HG03066 (cell line): ENCODE measurements around the gene DIABLO.
"Not testable (repeated sequence)": the region's sequence is repeated elsewhere in the genome, so short reads cannot be mapped to it uniquely, and the experiment has no call there.

ENCODE experiments used
- ATAC-seq: cut with Tn5 transposase; IDR thresholded peaks from one replicate; pipeline ENCODE4 v1.9.1; 2021; ENCODE audit warnings: low read depth; ENCODE audit not compliant: unreplicated experiment

The DIABLO gene

GRCh38 chr12:122225683-122226365, at the start of gene DIABLO:
DIABLO (minus strand) TSS chr12:122226052; CDS start chr12:122226014, 38 bp downstream.
- ATAC-seq: peak; percentile 86

GRCh38 chr12:122275459-122275858, 49.6 kb upstream of the DIABLO start:
- ATAC-seq: no peak

- peak; percentile 84 for ATAC-seq
Measured at GRCh38 chr12:122266230-122266901, 40.5 kb upstream of the DIABLO start, which contains the start of gene VPS33A. VPS33A (minus strand) TSS chr12:122266494; CDS start chr12:122266408, 86 bp downstream.

GRCh38 chr12:122265886-122266229, 40.0 kb upstream of the DIABLO start:
- peak; percentile 25 for ATAC-seq

GRCh38 chr12:122265476-122265875, 39.6 kb upstream of the DIABLO start:
- ATAC-seq: no peak

GRCh38 chr12:122260735-122261134, 34.9 kb upstream of the DIABLO start:
- not testable (repeated sequence) for ATAC-seq

GRCh38 chr12:122258939-122259338, 33.1 kb upstream of the DIABLO start:
- not testable (repeated sequence) for ATAC-seq

GRCh38 chr12:122258462-122258861, 32.6 kb upstream of the DIABLO start:
- ATAC-seq: not testable (repeated sequence)

- no peak for ATAC-seq
Measured at GRCh38 chr12:122250536-122250935, 24.7 kb upstream of the DIABLO start.

GRCh38 chr12:122250047-122250446, 24.2 kb upstream of the DIABLO start:
- no peak for ATAC-seq

- no peak for ATAC-seq
Measured at GRCh38 chr12:122245553-122245952, 19.7 kb upstream of the DIABLO start.

GRCh38 chr12:122244565-122245371, 18.9 kb upstream of the DIABLO start:
- ATAC-seq: no peak

GRCh38 chr12:122243965-122244364, 18.1 kb upstream of the DIABLO start:
- no peak for ATAC-seq

- no peak for ATAC-seq
Measured at GRCh38 chr12:122238861-122239260, 13.0 kb upstream of the DIABLO start.

- no peak for ATAC-seq
Measured at GRCh38 chr12:122235741-122236140, 9.9 kb upstream of the DIABLO start.

- no peak for ATAC-seq
Measured at GRCh38 chr12:122232691-122233090, 6.8 kb upstream of the DIABLO start.

GRCh38 chr12:122230798-122231197, 4.9 kb upstream of the DIABLO start:
- no peak for ATAC-seq

- ATAC-seq: no peak
Measured at GRCh38 chr12:122228092-122228491, 2.2 kb upstream of the DIABLO start.

GRCh38 chr12:122227341-122227740, 1.5 kb upstream of the DIABLO start:
- no peak for ATAC-seq

GRCh38 chr12:122226366-122227125, 694 bp upstream of the DIABLO start:
- ATAC-seq: no peak

GRCh38 chr12:122216445-122216844, 9.4 kb downstream of the DIABLO start:
- ATAC-seq: no peak
